Body of pancreas (tissue), 4 donors: ENCODE measurements around the gene AGAP1. TPM values are rescaled to one million over a fixed set of nuclear protein-coding genes. Genes with fewer than 3 reads are reported as not detected.

Experiments
- ATAC-seq: fragments of 150-250 bp; one replicate; pipeline ENCODE4 v1.9.1; 2016
- DNase-seq, 4 donors: peaks; one replicate each; pipeline ENCODE4 v3.0.0-alpha.2; 2019
- H3K27ac ChIP-seq, 4 donors: fragments of 200-600 bp; sonication (generic); 1 replicate in 3 of 4; 2 replicates in 1 of 4; pipeline versions ENCODE4 v1.5.1 to v1.6.1; 2016 to 2019; ENCODE audit warnings: mild to moderate bottlenecking in 1 of 4, mixed read lengths in 1 of 4, moderate library complexity in 1 of 4
- H3K27me3 ChIP-seq, 2 donors: fragments of 200-600 bp; sonication (generic); one replicate each; pipeline ENCODE4 v1.6.0; 2016; ENCODE audit warnings: mild to moderate bottlenecking in 1 of 2
- H3K36me3 ChIP-seq, 2 donors: fragments of 200-600 bp; sonication (generic); replicated peaks in 1 of 2; 2 replicates each; pipeline ENCODE4 v1.5.1; 2016; ENCODE audit warnings: low read depth in 2 of 2; ENCODE audit not compliant: insufficient read depth in 1 of 2
- H3K4me1 ChIP-seq: fragments of 200-600 bp; sonication (generic); one replicate; pipeline ENCODE4 v1.6.0; 2016
- H3K4me3 ChIP-seq, 2 donors: fragments of 200-600 bp; sonication (generic); 1 replicate in 1 of 2; 2 replicates in 1 of 2; pipeline ENCODE4 v1.5.1; 2016 to 2019
- H3K9me3 ChIP-seq, 3 donors: fragments of 200-600 bp; sonication (generic); 1 replicate in 2 of 3; 2 replicates in 1 of 3; pipeline ENCODE4 v1.5.1; 2016
- POLR2A ChIP-seq, 3 donors: fragments of 450-650 bp; IDR thresholded peaks; one replicate each; pipeline ENCODE4 v1.6.1; 2016; ENCODE audit warnings: antibody characterized with exemption in 3 of 3, mild to moderate bottlenecking in 2 of 3
- WGBS, 2 donors: methylation state at CpG; one replicate each; pipeline ENCODE4 v1.1.5; 2017; 5-methylcytosine and 5-hydroxymethylcytosine counted together
- intact Hi-C: fragments of 100-400 bp; cut with DNase I; formaldehyde crosslinking; loops from one replicate; pipeline ENCODE4 v1.15.1; 2023
- total RNA-seq, 2 donors: library from RNA; depleted of rRNA; stranded (reverse); fragments of >200 nt; gene quantifications; one replicate each; pipeline ENCODE4 v1.1.0, GENCODE V29; 2016
- TF ChIP-seq, protein P1 (sequence below), 7 experiments: fragments of 450-650 bp in 4 of 7; fragments of 200-600 bp in 3 of 7; sonication (generic) in 3 of 7; IDR thresholded peaks; one replicate each; pipeline ENCODE4 v1.5.1; 2016 to 2019; ENCODE audit warnings: antibody characterized with exemption in 7 of 7

The AGAP1 gene
- total RNA-seq, 2 donors from 2014 or later = 21.3 to 32.6 TPM

DNA sequence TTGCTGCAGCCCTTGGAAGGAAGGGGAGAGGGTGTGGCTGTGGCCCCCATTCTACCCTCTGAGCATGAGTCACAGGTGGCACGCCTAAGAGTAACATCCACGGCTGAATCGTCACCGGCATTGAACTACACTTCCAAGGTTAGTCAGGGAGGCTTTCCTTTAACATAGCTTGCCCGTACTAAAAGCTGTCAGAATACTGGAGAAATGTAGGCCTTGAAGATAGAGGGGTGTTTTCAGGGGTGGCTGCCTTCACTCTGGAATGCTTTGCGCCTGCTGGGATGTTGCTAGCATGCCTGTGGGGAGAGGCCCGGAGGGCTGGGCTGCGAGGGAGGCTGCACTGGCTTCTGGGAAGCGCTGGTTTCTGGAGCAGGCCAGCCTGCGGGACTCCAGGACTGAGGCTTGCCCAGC, 333.7 kb downstream of the AGAP1 start:
- Histone ChIP-seq H3K4me3 (no peak overlapping the region), H3K9me3 (no peaks in the 10 kb centered on the region), H3K4me1 (no peaks in the 10 kb centered on the region), H3K27ac (no peak overlapping the region), H3K36me3 (peaks cover 0 to 3% of the 10 kb centered on the region in 2 donors), H3K27me3 (no peaks in the 10 kb centered on the region)
- ATAC-seq (no peak), DNase-seq (no peak)
- intact Hi-C loops = no loop called here
- no peak for TF ChIP-seq POLR2A (IDR thresholded peaks at IDR 0.05)
- TF ChIP-seq, protein P1, sequence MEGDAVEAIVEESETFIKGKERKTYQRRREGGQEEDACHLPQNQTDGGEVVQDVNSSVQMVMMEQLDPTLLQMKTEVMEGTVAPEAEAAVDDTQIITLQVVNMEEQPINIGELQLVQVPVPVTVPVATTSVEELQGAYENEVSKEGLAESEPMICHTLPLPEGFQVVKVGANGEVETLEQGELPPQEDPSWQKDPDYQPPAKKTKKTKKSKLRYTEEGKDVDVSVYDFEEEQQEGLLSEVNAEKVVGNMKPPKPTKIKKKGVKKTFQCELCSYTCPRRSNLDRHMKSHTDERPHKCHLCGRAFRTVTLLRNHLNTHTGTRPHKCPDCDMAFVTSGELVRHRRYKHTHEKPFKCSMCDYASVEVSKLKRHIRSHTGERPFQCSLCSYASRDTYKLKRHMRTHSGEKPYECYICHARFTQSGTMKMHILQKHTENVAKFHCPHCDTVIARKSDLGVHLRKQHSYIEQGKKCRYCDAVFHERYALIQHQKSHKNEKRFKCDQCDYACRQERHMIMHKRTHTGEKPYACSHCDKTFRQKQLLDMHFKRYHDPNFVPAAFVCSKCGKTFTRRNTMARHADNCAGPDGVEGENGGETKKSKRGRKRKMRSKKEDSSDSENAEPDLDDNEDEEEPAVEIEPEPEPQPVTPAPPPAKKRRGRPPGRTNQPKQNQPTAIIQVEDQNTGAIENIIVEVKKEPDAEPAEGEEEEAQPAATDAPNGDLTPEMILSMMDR (IDR thresholded peaks at IDR 0.05) = no peak
- WGBS, 2 donors = 89 to 92% methylated on average over 10 of the region's 10 CpGs

- WGBS, 2 donors = 90 to 93% methylated on average over 8 of the region's 8 CpGs
- H3K27ac ChIP-seq = no peak overlapping the region
- H3K27me3 ChIP-seq = no peaks in the 10 kb centered on the region
- no peak for DNase-seq
- intact Hi-C loops = no loop called here
- H3K4me1 ChIP-seq = no peaks in the 10 kb centered on the region
- no peaks in the 10 kb centered on the region for H3K9me3 ChIP-seq
- H3K36me3 ChIP-seq = no peaks in the 10 kb centered on the region
- TF ChIP-seq, protein P1 (IDR thresholded peaks at IDR 0.05) = no peak
- TF ChIP-seq POLR2A (IDR thresholded peaks at IDR 0.05) = no peak
- no peak for ATAC-seq
- H3K4me3 ChIP-seq = no peak overlapping the region
Measured at GRCh38 chr2:235829726-235830125, 335.9 kb downstream of the AGAP1 start.

DNA sequence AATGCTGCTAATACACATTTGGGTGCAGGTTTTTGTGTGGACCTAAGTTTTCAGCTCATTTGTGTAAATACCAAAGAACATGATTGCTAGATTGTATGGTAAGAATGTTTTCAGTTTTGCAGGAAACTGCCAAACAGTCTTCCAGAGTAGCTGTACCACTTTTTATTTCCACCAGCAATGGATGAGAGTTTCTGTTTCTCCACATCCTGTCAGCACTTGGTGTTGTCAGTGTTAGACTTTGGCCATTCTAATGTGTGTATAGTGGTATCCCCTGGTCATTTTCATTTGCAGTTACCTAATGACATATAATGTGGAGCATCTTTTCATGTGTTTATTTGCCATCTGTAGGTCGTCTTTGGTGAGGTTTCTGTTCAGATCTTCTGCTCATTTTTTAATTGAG, 337.9 kb downstream of the AGAP1 start:
- TF ChIP-seq POLR2A (IDR thresholded peaks at IDR 0.05) = no peak
- TF ChIP-seq, protein P1 (IDR thresholded peaks at IDR 0.05) = no peak
- no peaks in the 10 kb centered on the region for H3K36me3 ChIP-seq
- WGBS, 2 donors = 78 to 87% methylated on average over 1 of the region's 1 CpG
- H3K9me3 ChIP-seq = no peaks in the 10 kb centered on the region
- H3K27me3 ChIP-seq = no peaks in the 10 kb centered on the region
- H3K4me1 ChIP-seq = no peaks in the 10 kb centered on the region
- no peak for DNase-seq
- intact Hi-C loops = no loop called here
- no peak for ATAC-seq
- H3K27ac ChIP-seq = no peak overlapping the region
- no peak overlapping the region for H3K4me3 ChIP-seq

- WGBS, 2 donors = 92 to 99% methylated on average over 11 to 13 of the region's 14 CpGs
- Histone ChIP-seq H3K4me3 (no peak overlapping the region), H3K36me3 (no peaks in the 10 kb centered on the region), H3K27ac (no peak overlapping the region), H3K4me1 (no peaks in the 10 kb centered on the region), H3K27me3 (no peaks in the 10 kb centered on the region), H3K9me3 (no peaks in the 10 kb centered on the region)
- TF ChIP-seq, protein P1 (IDR thresholded peaks at IDR 0.05) = no peak
- no peak for TF ChIP-seq POLR2A (IDR thresholded peaks at IDR 0.05)
- no peak for ATAC-seq
- no peak for DNase-seq
- intact Hi-C loops = no loop called here
Measured at GRCh38 chr2:235832941-235833340, 339.1 kb downstream of the AGAP1 start.

- intact Hi-C loops = no loop called here
- Histone ChIP-seq H3K36me3 (no peaks in the 10 kb centered on the region), H3K27ac (no peak overlapping the region), H3K9me3 (no peaks in the 10 kb centered on the region), H3K4me1 (no peaks in the 10 kb centered on the region), H3K4me3 (no peak overlapping the region), H3K27me3 (no peaks in the 10 kb centered on the region)
- ATAC-seq = no peak
- TF ChIP-seq, protein P1 (IDR thresholded peaks at IDR 0.05) = no peak
- no peak for TF ChIP-seq POLR2A (IDR thresholded peaks at IDR 0.05)
- 90 to 97% methylated on average over 9 to 11 of the region's 11 CpGs for WGBS, 2 donors
- DNase-seq = no peak
Measured at GRCh38 chr2:235833971-235834620, 340.3 kb downstream of the AGAP1 start.
